Tibial nerve (tissue), 4 donors: Measurements from ENCODE around the gene HNRNPR. TPM values are rescaled to one million over a fixed set of nuclear protein-coding genes. Genes with fewer than 3 reads are reported as not detected.

Experiments used
- DNase-seq, 2 donors: peaks; one replicate each; pipeline ENCODE4 v3.0.0-alpha.2; 2019; ENCODE audit warnings: low spot score in 2 of 2
- H3K27ac ChIP-seq, 4 donors: fragments of 200-600 bp; sonication (generic) in 3 of 4; one replicate each; pipeline ENCODE4 v1.5.1; 2017 to 2019; ENCODE audit warnings: mild to moderate bottlenecking in 1 of 4
- H3K27me3 ChIP-seq, 2 donors: fragments of 200-600 bp; sonication (generic) in 1 of 2; one replicate each; pipeline versions ENCODE4 v1.5.1 to v1.6.0; 2017 to 2019
- H3K36me3 ChIP-seq, 3 donors: fragments of 200-600 bp; sonication (generic); one replicate each; pipeline ENCODE4 v1.5.1; 2018 to 2019
- H3K4me1 ChIP-seq, 4 donors: fragments of 200-600 bp; sonication (generic) in 3 of 4; one replicate each; pipeline ENCODE4 v1.5.1; 2017 to 2019
- H3K4me3 ChIP-seq, 4 donors: fragments of 200-600 bp; sonication (generic) in 3 of 4; one replicate each; pipeline ENCODE4 v1.5.1; 2017 to 2019; ENCODE audit warnings: mild to moderate bottlenecking in 1 of 4, moderate library complexity in 1 of 4
- H3K9me3 ChIP-seq, 4 donors: fragments of 200-600 bp; sonication (generic) in 3 of 4; one replicate each; pipeline ENCODE4 v1.5.1; 2017 to 2019
- EP300 ChIP-seq, 2 donors: sonication (generic); formaldehyde crosslinking; IDR thresholded peaks; one replicate each; pipeline ENCODE4 v1.6.1; 2017; ENCODE audit warnings: antibody characterized with exemption in 2 of 2, mild to moderate bottlenecking in 1 of 2
- POLR2A ChIP-seq, 2 donors: fragments of 450-650 bp; IDR thresholded peaks; one replicate each; pipeline ENCODE4 v1.6.1; 2017; ENCODE audit warnings: antibody characterized with exemption in 2 of 2, mild to moderate bottlenecking in 2 of 2, moderate library complexity in 2 of 2
- WGBS, 2 donors: methylation state at CpG; one replicate each; pipeline ENCODE4 v1.1.5; 2018; 5-methylcytosine and 5-hydroxymethylcytosine counted together
- total RNA-seq, 4 donors: library from RNA; depleted of rRNA; stranded (reverse); fragments of >200 nt; gene quantifications; one replicate each; pipeline ENCODE4 v1.1.0, GENCODE V29; 2016
- TF ChIP-seq, protein P1 (sequence below), 5 experiments: fragments of 200-600 bp in 3 of 5; fragments of 450-650 bp in 2 of 5; sonication (generic) in 3 of 5; IDR thresholded peaks; one replicate each; pipeline ENCODE4 v1.5.1; 2016 to 2019; ENCODE audit warnings: antibody characterized with exemption in 5 of 5, mild to moderate bottlenecking in 3 of 5, moderate library complexity in 2 of 5

HNRNPR gene
- total RNA-seq, 4 donors from 2014 or later: 63.6 to 79.8 (median 74.1) TPM

- no peak overlapping the region for H3K4me3 ChIP-seq
- H3K27me3 ChIP-seq: no peaks in the 10 kb centered on the region
- H3K9me3 ChIP-seq: no peaks in the 10 kb centered on the region
- peaks cover 0 to 7% (median 0%) of the 10 kb centered on the region in 4 donors for H3K4me1 ChIP-seq
- peaks cover 0 to 5% (median 0%) of the 10 kb centered on the region in 3 donors for H3K36me3 ChIP-seq
- 78 to 92% methylated on average over 1 of the region's 1 CpG for WGBS, 2 donors
- TF ChIP-seq, protein P1, sequence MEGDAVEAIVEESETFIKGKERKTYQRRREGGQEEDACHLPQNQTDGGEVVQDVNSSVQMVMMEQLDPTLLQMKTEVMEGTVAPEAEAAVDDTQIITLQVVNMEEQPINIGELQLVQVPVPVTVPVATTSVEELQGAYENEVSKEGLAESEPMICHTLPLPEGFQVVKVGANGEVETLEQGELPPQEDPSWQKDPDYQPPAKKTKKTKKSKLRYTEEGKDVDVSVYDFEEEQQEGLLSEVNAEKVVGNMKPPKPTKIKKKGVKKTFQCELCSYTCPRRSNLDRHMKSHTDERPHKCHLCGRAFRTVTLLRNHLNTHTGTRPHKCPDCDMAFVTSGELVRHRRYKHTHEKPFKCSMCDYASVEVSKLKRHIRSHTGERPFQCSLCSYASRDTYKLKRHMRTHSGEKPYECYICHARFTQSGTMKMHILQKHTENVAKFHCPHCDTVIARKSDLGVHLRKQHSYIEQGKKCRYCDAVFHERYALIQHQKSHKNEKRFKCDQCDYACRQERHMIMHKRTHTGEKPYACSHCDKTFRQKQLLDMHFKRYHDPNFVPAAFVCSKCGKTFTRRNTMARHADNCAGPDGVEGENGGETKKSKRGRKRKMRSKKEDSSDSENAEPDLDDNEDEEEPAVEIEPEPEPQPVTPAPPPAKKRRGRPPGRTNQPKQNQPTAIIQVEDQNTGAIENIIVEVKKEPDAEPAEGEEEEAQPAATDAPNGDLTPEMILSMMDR (IDR thresholded peaks at IDR 0.05): no peak
- TF ChIP-seq POLR2A (IDR thresholded peaks at IDR 0.05) (no peak), EP300 (IDR thresholded peaks at IDR 0.05) (no peak)
- no peak for DNase-seq
- H3K27ac ChIP-seq: no peak overlapping the region
These were observed 8.1 kb upstream of the HNRNPR start for GRCh38 chr1:23352096-23352695.

DNA sequence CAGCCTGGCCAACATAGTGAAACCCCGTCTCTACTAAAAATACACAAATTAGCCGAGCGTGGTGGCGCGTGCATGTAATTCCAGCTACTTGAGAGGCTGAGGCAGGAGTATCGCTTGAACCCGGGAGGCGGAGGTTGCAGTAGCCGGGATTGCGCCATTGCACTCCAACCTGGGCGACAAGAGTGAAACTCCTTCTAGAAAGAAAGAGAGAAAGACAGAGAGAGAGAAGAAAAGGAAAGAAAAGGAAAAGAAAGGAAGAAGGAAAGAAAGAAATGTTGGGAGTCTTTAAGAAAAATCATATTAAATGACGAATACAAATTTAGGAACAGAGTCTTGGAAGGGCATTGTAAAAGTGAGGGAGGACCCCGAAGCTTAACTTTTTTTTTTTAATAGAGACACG, 1.8 kb upstream of the HNRNPR start:
- no peaks in the 10 kb centered on the region for H3K27me3 ChIP-seq
- 96 to 97% methylated on average over 14 of the region's 14 CpGs for WGBS, 2 donors
- no peak for DNase-seq
- H3K27ac ChIP-seq: no peak overlapping the region
- peaks cover 0 to 28% (median 21%) of the 10 kb centered on the region in 4 donors for H3K4me1 ChIP-seq
- no peaks in the 10 kb centered on the region for H3K36me3 ChIP-seq
- no peak overlapping the region for H3K4me3 ChIP-seq
- no peaks in the 10 kb centered on the region for H3K9me3 ChIP-seq
- TF ChIP-seq, protein P1 (IDR thresholded peaks at IDR 0.05): no peak
- TF ChIP-seq EP300 (IDR thresholded peaks at IDR 0.05) (no peak), POLR2A (IDR thresholded peaks at IDR 0.05) (no peak)

- WGBS, 2 donors: 28 to 30% methylated on average over 8 of the region's 8 CpGs
- no peak for TF ChIP-seq EP300 (IDR thresholded peaks at IDR 0.05)
- TF ChIP-seq, protein P1 (IDR thresholded peaks at IDR 0.05): no peak
- TF ChIP-seq POLR2A (IDR thresholded peaks at IDR 0.05): no peak
- Histone ChIP-seq H3K36me3 (no peaks in the 10 kb centered on the region), H3K27me3 (no peaks in the 10 kb centered on the region), H3K4me3 (peak overlapping the region; percentile 66 to 85 (median 79)), H3K4me1 (peaks cover 0 to 37% (median 29%) of the 10 kb centered on the region in 4 donors), H3K9me3 (no peaks in the 10 kb centered on the region), H3K27ac (peak overlapping the region; percentile 91 to 99 (median 98))
- DNase-seq: peak in 1 of 2 donors; percentile 14
These were observed 946 bp upstream of the HNRNPR start for GRCh38 chr1:23344987-23345472.

GRCh38 chr1:23343221-23344110, 618 bp downstream of the HNRNPR start:
- H3K4me1 ChIP-seq: peaks cover 0 to 53% (median 42%) of the 10 kb centered on the region in 4 donors
- peak overlapping the region; percentile 91 to 99 (median 98) for H3K27ac ChIP-seq
- no peaks in the 10 kb centered on the region for H3K36me3 ChIP-seq
- WGBS, 2 donors: 0 to 1% methylated on average over 31 to 63 of the region's 66 CpGs
- TF ChIP-seq, protein P1 (IDR thresholded peaks at IDR 0.05): no peak
- TF ChIP-seq POLR2A (IDR thresholded peaks at IDR 0.05): no peak
- TF ChIP-seq EP300 (IDR thresholded peaks at IDR 0.05): no peak
- H3K27me3 ChIP-seq: no peaks in the 10 kb centered on the region
- peak overlapping the region; percentile 66 to 85 (median 79) for H3K4me3 ChIP-seq
- DNase-seq: peak in 1 of 2 donors; percentile 21
- H3K9me3 ChIP-seq: no peaks in the 10 kb centered on the region
